Cardiac muscle cell (in vitro differentiated cells and primary cell): ENCODE results near the gene CTBP2. TPM values are rescaled to one million over a fixed set of nuclear protein-coding genes. Genes with fewer than 3 reads are reported as not detected.
A peak's percentile ranks its signal among the peaks of the same experiment; 100 is the strongest.

Experiments
- DNase-seq, 2 donors: peaks; one replicate each; pipeline versions ENCODE4 v3.0.0 to v3.0.0-alpha.2; 2010 to 2017; ENCODE audit warnings: low read depth in 1 of 2, low spot score in 1 of 2
- H3K27ac ChIP-seq: fragments of 200-600 bp; sonication (generic); 2 replicates; pipeline ENCODE4 v1.5.1; 2016
- H3K27me3 ChIP-seq: fragments of 200-600 bp; sonication (generic); 2 replicates; pipeline ENCODE4 v1.6.0; 2016; ENCODE audit warnings: control low read depth
- H3K36me3 ChIP-seq: fragments of 200-600 bp; sonication (generic); 2 replicates; pipeline ENCODE4 v1.5.1; 2016; ENCODE audit warnings: control low read depth
- H3K4me1 ChIP-seq: fragments of 200-600 bp; sonication (generic); 2 replicates; pipeline ENCODE4 v1.8.1; 2017; ENCODE audit warnings: low read depth, mild to moderate bottlenecking, mixed run types
- H3K4me3 ChIP-seq: fragments of 200-600 bp; sonication (generic); 2 replicates; pipeline ENCODE4 v1.5.1; 2016; ENCODE audit warnings: mild to moderate bottlenecking
- H3K9me3 ChIP-seq: fragments of 200-600 bp; sonication (generic); 2 replicates; pipeline ENCODE4 v1.5.1; 2017; ENCODE audit warnings: low read depth, mild to moderate bottlenecking, control low read depth
- polyA plus RNA-seq: library from polyadenylated mRNA; unstranded; fragments of >200 nt; fragmentation: Nextera tagmentation; extraction: Ambion mirVana; gene quantifications from 2 replicates; pipeline ENCODE4 v1.2.1, GENCODE V29; 2016
- total RNA-seq: library from RNA; depleted of rRNA; stranded (reverse); fragments of >200 nt; gene quantifications from 2 replicates; pipeline ENCODE4 v1.2.3, GENCODE V29; 2016
- TF ChIP-seq, protein P1 (sequence below): IDR thresholded peaks from 2 replicates; pipeline ENCODE4 v1.5.1; 2012; ENCODE audit warnings: low read depth, mild to moderate bottlenecking, low read length

CTBP2 gene
- total and polyA plus RNA-seq, 2 experiments from 2014 or later: 67.4 to 74.5 TPM

- no peaks in the 10 kb centered on the region for H3K36me3 ChIP-seq
- H3K4me1 ChIP-seq: peaks cover 37% of the 10 kb centered on the region
- no peaks in the 10 kb centered on the region for H3K27me3 ChIP-seq
- no peak for DNase-seq
- H3K27ac ChIP-seq: no peak overlapping the region
- no peaks in the 10 kb centered on the region for H3K9me3 ChIP-seq
- no peak overlapping the region for H3K4me3 ChIP-seq
- TF ChIP-seq, protein P1, sequence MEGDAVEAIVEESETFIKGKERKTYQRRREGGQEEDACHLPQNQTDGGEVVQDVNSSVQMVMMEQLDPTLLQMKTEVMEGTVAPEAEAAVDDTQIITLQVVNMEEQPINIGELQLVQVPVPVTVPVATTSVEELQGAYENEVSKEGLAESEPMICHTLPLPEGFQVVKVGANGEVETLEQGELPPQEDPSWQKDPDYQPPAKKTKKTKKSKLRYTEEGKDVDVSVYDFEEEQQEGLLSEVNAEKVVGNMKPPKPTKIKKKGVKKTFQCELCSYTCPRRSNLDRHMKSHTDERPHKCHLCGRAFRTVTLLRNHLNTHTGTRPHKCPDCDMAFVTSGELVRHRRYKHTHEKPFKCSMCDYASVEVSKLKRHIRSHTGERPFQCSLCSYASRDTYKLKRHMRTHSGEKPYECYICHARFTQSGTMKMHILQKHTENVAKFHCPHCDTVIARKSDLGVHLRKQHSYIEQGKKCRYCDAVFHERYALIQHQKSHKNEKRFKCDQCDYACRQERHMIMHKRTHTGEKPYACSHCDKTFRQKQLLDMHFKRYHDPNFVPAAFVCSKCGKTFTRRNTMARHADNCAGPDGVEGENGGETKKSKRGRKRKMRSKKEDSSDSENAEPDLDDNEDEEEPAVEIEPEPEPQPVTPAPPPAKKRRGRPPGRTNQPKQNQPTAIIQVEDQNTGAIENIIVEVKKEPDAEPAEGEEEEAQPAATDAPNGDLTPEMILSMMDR: no peak
These were observed 110.0 kb downstream of the CTBP2 start for GRCh38 chr10:125050383-125050782.

- H3K4me1 ChIP-seq: peaks cover 26% of the 10 kb centered on the region
- TF ChIP-seq, protein P1: no peak
- no peak for DNase-seq
- H3K4me3 ChIP-seq: no peak overlapping the region
- H3K36me3 ChIP-seq: no peaks in the 10 kb centered on the region
- peak overlapping the region; percentile 71 for H3K27ac ChIP-seq
- H3K9me3 ChIP-seq: no peaks in the 10 kb centered on the region
- no peaks in the 10 kb centered on the region for H3K27me3 ChIP-seq
These were observed 111.0 kb downstream of the CTBP2 start for GRCh38 chr10:125049216-125049881.

GRCh38 chr10:125048094-125048864 is 112.1 kb downstream of the CTBP2 start:
- Histone ChIP-seq H3K27ac (peak overlapping the region; percentile 71), H3K4me1 (peaks cover 25% of the 10 kb centered on the region), H3K27me3 (no peaks in the 10 kb centered on the region), H3K36me3 (no peaks in the 10 kb centered on the region), H3K4me3 (no peak overlapping the region), H3K9me3 (no peaks in the 10 kb centered on the region)
- DNase-seq: peak; percentile 91 to 92
- TF ChIP-seq, protein P1: peak; percentile 98

- Histone ChIP-seq H3K36me3 (no peaks in the 10 kb centered on the region), H3K4me3 (no peak overlapping the region), H3K9me3 (no peaks in the 10 kb centered on the region), H3K27ac (no peak overlapping the region), H3K4me1 (peaks cover 19% of the 10 kb centered on the region), H3K27me3 (no peaks in the 10 kb centered on the region)
- TF ChIP-seq, protein P1: no peak
- DNase-seq: no peak
These were observed 116.3 kb downstream of the CTBP2 start for GRCh38 chr10:125043841-125044658.

DNA sequence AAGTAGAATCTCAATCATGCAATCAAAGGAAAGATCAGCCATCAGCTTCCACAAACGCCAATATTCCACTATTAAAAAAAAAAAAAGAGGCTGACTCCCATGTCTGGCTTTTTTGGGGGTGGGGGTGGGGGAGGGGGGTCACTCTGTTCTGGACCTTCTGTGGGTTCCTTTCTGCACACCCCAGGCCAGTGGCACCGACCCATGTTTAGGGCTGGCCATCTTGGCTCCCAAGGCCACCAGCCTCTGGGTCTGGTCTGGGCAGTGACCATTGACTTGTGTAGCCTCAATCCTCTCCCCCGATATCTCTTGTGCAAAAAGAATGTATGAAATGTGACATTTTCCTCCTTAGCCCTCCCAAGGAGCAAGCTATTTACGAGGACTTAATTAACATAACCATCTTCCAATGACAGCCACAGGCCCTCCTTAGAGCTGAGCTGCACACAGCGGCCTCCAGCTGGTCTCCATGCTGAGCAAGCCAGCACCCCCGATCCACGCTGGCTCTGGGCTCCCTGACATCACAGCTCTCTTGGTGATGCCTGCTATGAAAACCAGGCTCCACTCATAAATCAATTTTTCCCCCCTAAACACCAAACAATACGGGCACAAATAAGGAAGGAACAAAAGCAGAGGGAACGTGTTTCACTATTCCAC is 118.4 kb downstream of the CTBP2 start:
- no peak overlapping the region for H3K4me3 ChIP-seq

More for the DNA sequence above, 118.4 kb downstream of the CTBP2 start:
- H3K27ac ChIP-seq: no peak overlapping the region
- no peak for DNase-seq
- no peaks in the 10 kb centered on the region for H3K36me3 ChIP-seq
- TF ChIP-seq, protein P1: no peak
- peaks cover 7% of the 10 kb centered on the region for H3K4me1 ChIP-seq
- H3K27me3 ChIP-seq: no peaks in the 10 kb centered on the region
- H3K9me3 ChIP-seq: no peaks in the 10 kb centered on the region
